ENCODE measurements around the gene IGIP. TPM values are rescaled to one million over a fixed set of nuclear protein-coding genes. Genes with fewer than 3 reads are reported as not detected.

IGIP gene
- total RNA-seq, 2 experiments from 2014 or later: 2.4 to 2.8 TPM

- POLR2A ChIA-PET: no interaction called here
- CTCF ChIA-PET: interaction anchor here (0.5 to 2.4 kb wide), 5 partner anchors 12 to 51 kb away, joined by 3 to 9 read pairs (median 4); no protein-coding TSS in a partner anchor
Measured at GRCh38 chr5:140131967-140132409, 6.3 kb downstream of the IGIP start.

- ChIA-PET CTCF (interaction anchor here (1.0 to 2.4 kb wide), 3 partner anchors 11 to 81 kb away, joined by 3 to 7 read pairs (median 5); no protein-coding TSS in a partner anchor), POLR2A (interaction anchor here (0.6 kb wide), 1 partner anchor 18 kb away, joined by 3 read pairs; no protein-coding TSS in a partner anchor)
Measured at GRCh38 chr5:140133514-140134167, 7.9 kb downstream of the IGIP start.

DNA sequence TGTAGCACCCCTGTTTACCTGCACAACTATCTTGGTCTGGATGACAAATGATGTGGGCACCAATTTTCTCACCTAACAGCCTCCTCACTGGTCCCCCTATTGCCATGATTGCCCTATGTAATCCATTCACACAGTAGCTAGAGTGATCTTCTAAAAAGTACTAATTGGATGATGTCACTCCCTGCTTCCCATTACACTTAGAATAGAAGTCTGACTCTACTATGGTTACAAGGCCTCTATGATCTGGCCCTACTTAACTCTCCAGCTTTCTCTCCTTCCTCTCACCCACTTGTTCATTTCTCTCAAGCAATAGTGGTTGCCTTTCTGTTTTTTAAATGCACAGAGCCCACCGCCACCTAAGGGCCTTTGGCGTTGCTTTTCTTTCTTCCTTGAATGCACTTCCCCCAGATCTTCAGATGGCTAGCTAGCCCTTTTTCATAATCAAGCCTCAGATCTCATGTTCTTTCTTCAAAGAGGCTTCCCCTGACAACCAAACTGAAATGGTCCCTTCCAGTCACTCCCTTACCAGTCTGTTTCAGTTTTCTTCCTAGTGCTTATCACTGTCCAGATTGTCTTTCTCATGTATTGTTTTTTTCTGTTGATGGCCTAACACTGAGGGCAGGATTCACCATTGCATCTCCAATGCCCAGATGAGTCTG lies 8.7 kb downstream of the IGIP start:
- ChIA-PET CTCF (interaction anchor here (1.3 kb wide), 1 partner anchor 10 kb away, joined by 5 read pairs; no protein-coding TSS in a partner anchor), POLR2A (no interaction called here)

GRCh38 chr5:140135127-140135526 lies 9.4 kb downstream of the IGIP start:
- ChIA-PET CTCF (interaction anchor here (1.9 kb wide), 1 partner anchor 9 kb away, joined by 7 read pairs; no protein-coding TSS in a partner anchor), POLR2A (no interaction called here)

- ChIA-PET POLR2A (no interaction called here), CTCF (interaction anchor here (0.9 to 1.9 kb wide), 2 partner anchors 8 to 18 kb away, joined by 3 to 7 read pairs; no protein-coding TSS in a partner anchor)
Measured at GRCh38 chr5:140136624-140137023, 10.9 kb downstream of the IGIP start.

DNA sequence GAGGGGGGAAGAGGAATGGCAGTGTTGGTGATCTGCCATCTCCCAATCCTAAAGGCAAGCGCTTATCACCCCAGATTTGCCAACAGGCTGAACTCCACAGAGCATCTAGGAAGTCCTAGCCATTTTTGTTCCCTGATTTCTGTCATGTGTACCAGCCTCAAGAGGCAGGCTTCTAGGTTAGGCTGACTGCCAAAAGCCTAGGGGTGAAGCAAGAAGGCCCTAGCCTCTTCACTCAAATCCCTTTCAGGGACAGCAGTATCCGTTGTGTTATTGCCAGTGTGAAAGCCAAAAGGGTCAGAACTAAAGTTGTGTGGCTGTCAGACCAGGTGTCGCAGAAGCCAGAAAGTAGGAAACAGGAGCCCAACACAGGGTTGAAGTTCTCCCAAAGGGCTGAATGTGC lies 14.7 kb downstream of the IGIP start:
- ChIA-PET CTCF (no interaction called here), POLR2A (no interaction called here)

DNA sequence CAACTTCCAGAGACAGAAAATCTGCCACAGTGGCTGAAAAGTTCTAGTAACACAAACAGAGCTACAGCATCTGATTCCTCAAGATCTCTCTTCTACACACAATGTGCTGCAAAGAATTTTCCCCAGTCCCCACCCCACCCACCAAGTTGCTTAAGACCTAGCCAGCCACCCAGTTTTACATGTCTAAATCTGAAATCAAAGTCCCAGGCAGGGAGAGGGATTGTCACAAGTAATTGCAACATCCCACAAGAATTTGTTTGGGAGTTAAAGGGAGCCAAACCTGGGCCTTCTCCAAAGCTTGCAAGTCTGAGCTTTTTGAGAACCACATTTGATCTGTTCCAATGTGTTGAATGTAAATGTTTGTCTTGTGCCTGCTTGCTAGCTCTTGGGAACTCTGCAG lies 15.5 kb downstream of the IGIP start:
- ChIA-PET CTCF (interaction anchor here (0.7 to 1.3 kb wide), 4 partner anchors 13 to 69 kb away, joined by 3 to 4 read pairs (median 3); no protein-coding TSS in a partner anchor), POLR2A (no interaction called here)

DNA sequence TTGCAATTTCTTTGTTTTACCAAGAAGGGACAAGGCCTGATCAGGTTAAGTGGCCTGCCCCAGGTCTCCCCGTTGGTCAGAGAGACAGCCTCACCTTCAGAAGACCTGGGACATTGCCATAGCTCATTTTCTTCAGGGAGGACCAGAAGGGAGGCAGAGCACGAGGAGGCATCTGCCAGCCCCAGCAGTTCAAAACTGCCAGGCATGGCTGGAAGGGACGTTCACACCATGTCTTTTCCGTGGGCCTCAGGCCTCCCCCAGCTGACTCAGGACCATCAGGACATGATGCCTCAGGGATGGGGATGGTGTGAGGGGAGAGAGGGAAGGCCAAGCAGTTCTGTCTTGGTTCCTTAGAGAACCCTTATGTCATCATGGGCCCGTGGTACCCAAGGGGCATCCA lies 16.5 kb downstream of the IGIP start:
- CTCF ChIA-PET: interaction anchor here (0.6 to 1.3 kb wide), 4 partner anchors 14 to 70 kb away, joined by 3 to 4 read pairs (median 3); no protein-coding TSS in a partner anchor
- POLR2A ChIA-PET: no interaction called here

- CTCF ChIA-PET: interaction anchor here (0.6 to 2.2 kb wide), 4 partner anchors 11 to 767 kb away, joined by 3 to 9 read pairs (median 3); no protein-coding TSS in a partner anchor
- POLR2A ChIA-PET: no interaction called here
Measured at GRCh38 chr5:140142856-140143255, 17.1 kb downstream of the IGIP start.

GRCh38 chr5:140143521-140144258 lies 18.0 kb downstream of the IGIP start:
- CTCF ChIA-PET: interaction anchor here (0.5 to 4.0 kb wide), 19 partner anchors 10 to 1430 kb away, joined by 3 to 35 read pairs (median 4); no protein-coding TSS in a partner anchor
- POLR2A ChIA-PET: interaction anchor here (0.6 kb wide), 1 partner anchor 36 kb away, joined by 3 read pairs; no protein-coding TSS in a partner anchor

GRCh38 chr5:140145256-140145655 lies 19.5 kb downstream of the IGIP start:
- ChIA-PET CTCF (interaction anchor here (0.6 to 4.0 kb wide), 15 partner anchors 9 to 76 kb away, joined by 3 to 35 read pairs (median 6); partner anchors contain the start of gene PURA), POLR2A (interaction anchor here (0.6 to 1.0 kb wide), 2 partner anchors 30 to 32 kb away, joined by 3 read pairs; no protein-coding TSS in a partner anchor)

GRCh38 chr5:140145818-140146522 lies 20.2 kb downstream of the IGIP start:
- ChIA-PET POLR2A (interaction anchor here (0.6 to 1.0 kb wide), 2 partner anchors 31 to 33 kb away, joined by 3 read pairs; no protein-coding TSS in a partner anchor), CTCF (interaction anchor here (0.6 to 4.0 kb wide), 13 partner anchors 9 to 282 kb away, joined by 3 to 35 read pairs (median 5); partner anchors contain the start of gene PURA)

DNA sequence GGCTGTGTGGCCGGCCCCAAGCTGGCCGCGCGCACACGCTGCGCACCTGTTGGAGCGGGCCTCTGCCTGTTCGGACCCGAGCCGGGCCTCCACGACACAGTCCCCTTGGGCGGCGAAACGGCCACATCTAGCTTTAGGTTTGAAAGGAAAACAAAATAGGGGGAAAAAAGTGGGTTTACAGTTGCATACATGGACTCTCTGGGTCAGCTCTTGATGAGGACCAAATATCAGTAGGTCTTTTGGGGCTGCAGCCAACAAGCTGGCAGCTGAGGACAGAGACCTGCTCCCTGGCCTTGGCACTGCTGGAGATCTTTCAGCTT lies 20.7 kb downstream of the IGIP start:
- CTCF ChIA-PET: interaction anchor here (1.0 to 4.0 kb wide), 9 partner anchors 8 to 282 kb away, joined by 3 to 35 read pairs (median 6); no protein-coding TSS in a partner anchor

GRCh38 chr5:140147460-140147859 lies 21.7 kb downstream of the IGIP start:
- ChIA-PET CTCF (no interaction called here), POLR2A (no interaction called here)

More for the DNA sequence above, 20.7 kb downstream of the IGIP start:
- POLR2A ChIA-PET: no interaction called here

DNA sequence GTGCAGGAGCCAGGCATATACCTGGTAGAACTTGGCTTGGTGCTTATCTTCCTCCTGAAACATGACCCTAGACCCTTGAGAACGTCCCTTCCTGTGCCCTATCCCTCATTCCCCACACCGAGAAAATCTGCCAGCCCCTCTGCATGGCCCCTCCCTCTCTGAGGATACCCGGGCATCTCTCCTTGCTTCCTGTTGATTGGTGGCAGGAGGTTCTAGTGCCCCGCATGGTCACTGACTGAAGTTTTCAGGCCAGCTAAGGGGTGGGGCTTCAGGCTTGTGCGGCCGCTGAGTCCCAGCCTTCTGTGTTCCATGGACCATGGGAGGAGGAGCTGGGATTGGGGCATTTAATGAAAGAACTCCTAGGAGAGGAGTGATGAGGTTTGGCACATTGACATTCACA lies 22.8 kb downstream of the IGIP start:
- POLR2A ChIA-PET: interaction anchor here (0.7 kb wide), 1 partner anchor 30 kb away, joined by 3 read pairs; no protein-coding TSS in a partner anchor
- CTCF ChIA-PET: interaction anchor here (0.6 to 0.7 kb wide), 2 partner anchors 169 to 276 kb away, joined by 3 read pairs; no protein-coding TSS in a partner anchor

DNA sequence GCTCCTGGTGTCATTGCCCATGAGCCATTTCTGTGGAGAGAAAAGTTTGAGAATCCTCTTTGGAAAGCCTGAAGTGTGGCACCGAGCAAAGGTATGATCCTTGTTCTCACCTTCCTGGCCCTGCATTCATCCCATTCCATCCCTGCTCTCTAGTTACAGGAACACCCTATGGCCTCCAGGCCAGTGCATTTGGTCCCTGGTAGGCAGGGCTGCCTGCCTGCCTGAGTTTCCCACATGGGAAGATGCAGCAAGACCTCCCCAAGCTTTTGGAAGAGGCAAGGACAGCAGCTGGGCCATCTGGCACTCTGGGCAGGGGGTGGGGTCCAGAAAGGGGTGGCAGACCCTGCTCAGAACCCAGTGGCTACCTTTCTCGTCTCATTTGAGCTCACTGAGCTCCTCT lies 24.5 kb downstream of the IGIP start:
- ChIA-PET CTCF (no interaction called here), POLR2A (no interaction called here)

GRCh38 chr5:140151144-140152021 lies 25.6 kb downstream of the IGIP start:
- ChIA-PET CTCF (no interaction called here), POLR2A (no interaction called here)

Data from activated CD8-positive, alpha-beta memory T cell treated with anti-CD3 and anti-CD28 coated beads for 36 hours (primary cell).